ENCODE results near the gene CAPN7.

Gene CAPN7

DNA sequence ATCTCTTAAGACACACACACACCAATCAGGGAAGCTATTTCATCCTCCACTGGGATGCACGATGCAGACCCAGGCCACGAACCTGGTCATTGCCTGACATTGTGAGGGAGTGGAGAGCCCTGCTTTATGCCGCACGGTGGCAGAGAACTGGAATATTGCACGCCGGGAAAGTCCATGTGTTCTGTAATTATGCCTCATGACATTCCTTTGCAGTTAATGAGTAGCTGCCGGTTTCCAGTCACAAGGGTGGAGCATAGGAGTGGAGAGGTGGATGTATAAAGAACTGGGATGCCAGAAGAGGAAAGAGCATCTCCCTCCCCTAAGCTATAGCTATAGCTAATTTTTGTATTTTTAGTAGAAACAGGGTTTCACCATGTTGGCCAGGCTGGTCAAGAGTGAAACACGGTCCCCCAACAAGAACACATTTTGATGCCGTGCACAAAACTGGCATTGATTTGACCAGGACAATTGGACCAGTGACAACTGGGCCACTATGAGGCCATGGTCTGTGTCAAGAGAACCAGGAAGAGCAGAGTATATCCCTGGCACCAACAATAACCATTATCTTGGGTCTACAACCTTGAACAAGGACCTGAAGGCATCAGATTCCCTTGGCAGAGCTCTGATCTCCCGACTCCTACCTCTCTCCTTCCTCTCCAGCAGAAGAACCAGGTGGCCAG is 74.9 kb downstream of the CAPN7 start:
- H3K4me3 ChIP-seq (ENCODE audit: low read depth, low read length), result no peak overlapping the region
- TF ChIP-seq CTCF (IDR thresholded peaks at IDR 0.05; ENCODE audit: borderline replicate concordance, insufficient read depth, low read depth, low read length), result no peak

DNA sequence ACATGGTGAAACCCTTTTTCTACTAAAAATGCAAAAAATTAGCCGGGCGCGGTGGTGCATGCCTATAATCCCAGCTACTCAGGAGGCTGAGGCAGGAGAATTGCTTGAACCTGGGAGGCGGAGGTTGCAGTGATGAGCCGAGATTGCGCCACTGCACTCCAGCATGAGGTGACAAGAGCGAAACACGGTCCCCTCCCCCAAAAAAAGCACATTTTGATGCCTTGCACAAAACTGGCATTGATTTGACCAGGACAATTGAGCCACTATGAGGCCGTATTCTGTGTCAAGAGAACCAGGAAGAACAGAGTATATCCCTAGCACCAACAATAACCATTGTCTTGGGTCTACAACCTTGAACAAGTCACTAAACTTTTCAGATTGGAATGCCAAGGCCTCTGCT is 75.8 kb downstream of the CAPN7 start:
- TF ChIP-seq CTCF (IDR thresholded peaks at IDR 0.05; ENCODE audit: borderline replicate concordance, insufficient read depth, low read depth, low read length), result no peak
- no peak overlapping the region for H3K4me3 ChIP-seq (ENCODE audit: low read depth, low read length)

DNA sequence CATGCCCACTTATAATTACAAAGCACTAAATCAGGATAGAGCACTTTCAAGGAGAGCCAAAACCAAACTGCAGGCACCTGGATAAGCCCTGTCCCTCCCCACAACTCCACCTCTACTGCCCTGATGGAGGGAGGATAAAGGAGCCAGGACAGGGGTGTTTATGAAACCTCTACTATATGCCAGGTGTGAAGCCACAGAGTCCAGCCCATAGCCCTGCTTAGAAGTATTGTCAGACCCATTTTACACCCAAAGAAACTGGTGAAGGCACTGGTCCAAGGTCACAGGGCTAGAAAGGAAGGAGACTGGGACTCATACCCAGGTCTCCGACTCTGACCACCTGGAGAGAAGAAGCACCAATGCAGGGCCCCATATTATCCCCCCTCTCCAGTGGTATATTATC is 77.7 kb downstream of the CAPN7 start:
- no peak for TF ChIP-seq CTCF (IDR thresholded peaks at IDR 0.05; ENCODE audit: borderline replicate concordance, insufficient read depth, low read depth, low read length)
- no peak overlapping the region for H3K4me3 ChIP-seq (ENCODE audit: low read depth, low read length)

DNA sequence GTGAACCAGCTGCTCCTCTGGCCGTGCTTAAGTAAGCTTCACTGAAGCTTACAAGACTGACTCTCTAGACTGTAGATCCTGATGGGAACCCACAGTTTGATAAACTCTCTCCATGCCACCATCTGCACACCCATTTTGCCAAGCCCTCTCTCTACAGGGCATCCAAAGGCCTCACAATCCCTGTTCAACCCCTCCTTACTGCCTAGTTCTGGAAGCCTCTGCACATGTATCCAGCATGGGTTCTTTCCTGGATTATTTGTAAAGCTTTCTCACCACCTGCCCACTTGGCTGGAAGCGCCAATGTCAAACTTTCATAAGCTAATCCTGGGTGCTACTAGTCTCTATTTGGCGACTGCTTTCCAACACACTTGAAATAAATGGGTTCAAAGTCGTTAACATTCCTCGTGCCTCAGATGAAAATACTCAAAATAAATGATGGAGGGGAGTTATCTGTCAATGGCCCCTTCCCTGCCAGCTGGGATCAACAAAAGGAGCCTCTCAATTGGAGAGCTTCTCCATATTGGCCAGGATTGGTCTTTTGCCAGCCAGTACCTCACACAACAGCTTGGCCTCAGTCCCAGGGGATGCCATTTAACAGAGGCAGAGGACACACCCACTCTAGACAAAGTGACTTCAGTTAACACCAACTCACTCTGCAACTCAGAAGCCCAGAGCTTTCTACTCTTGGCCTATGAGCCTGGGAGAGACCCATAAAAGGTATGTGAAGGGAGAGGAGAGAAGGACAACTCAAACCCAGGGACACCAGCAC is 78.3 kb downstream of the CAPN7 start:
- TF ChIP-seq CTCF (IDR thresholded peaks at IDR 0.05; ENCODE audit: borderline replicate concordance, insufficient read depth, low read depth, low read length), result no peak
- no peak overlapping the region for H3K4me3 ChIP-seq (ENCODE audit: low read depth, low read length)

- H3K4me3 ChIP-seq (ENCODE audit: low read depth, low read length), result no peak overlapping the region
- TF ChIP-seq CTCF (IDR thresholded peaks at IDR 0.05; ENCODE audit: borderline replicate concordance, insufficient read depth, low read depth, low read length), result no peak
Measured at GRCh38 chr3:15286022-15286421, 80.0 kb downstream of the CAPN7 start.

- TF ChIP-seq CTCF (IDR thresholded peaks at IDR 0.05; ENCODE audit: borderline replicate concordance, insufficient read depth, low read depth, low read length), result no peak
- no peak overlapping the region for H3K4me3 ChIP-seq (ENCODE audit: low read depth, low read length)
Measured at GRCh38 chr3:15287565-15288330, 81.7 kb downstream of the CAPN7 start.

Data from GM12875 (cell line).